ENCODE results near the gene PPP1R26. TPM values are rescaled to one million over a fixed set of nuclear protein-coding genes. Genes with fewer than 3 reads are reported as not detected.

The PPP1R26 gene
- total and polyA plus RNA-seq, 2 of the 13 experiments (the other 11 are each of a cell fraction or from before 2014, with no cell fraction given), result 8.6 to 11.6 TPM

DNA sequence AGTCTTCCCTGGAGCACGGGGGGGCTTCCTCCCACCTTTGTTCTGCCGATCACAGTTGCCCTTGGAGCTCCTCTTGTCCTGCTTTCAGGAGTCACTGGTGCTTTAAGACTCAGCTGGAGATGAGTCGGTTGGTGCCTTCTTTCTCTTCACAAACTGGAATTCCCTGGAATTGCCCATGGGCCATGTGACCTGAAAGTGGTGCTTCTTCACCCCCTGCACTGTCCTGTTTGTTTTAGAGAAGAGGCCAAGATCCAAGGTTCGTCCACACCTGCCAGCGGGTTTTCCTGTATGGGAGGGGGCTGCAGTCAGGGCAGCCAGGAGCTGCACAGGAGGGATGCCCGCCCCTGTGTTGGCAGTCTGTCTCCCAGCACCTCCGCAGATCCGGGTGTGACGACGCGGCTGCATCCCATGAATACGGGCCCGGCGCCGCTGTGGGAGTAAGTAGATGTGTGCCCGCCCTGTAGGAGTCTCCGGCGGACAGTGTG, 11.4 kb downstream of the PPP1R26 start (continued):
- TF ChIP-seq ZNF318 (CRISPR knock-in tag; IDR thresholded peaks at IDR 0.05) (peak; percentile 91), ZNF563 (CRISPR knock-in tag; IDR thresholded peaks at IDR 0.05) (no peak), ZNF572 (CRISPR knock-in tag; IDR thresholded peaks at IDR 0.05) (no peak), ZBTB37 (CRISPR knock-in tag; IDR thresholded peaks at IDR 0.05) (no peak), ZNF839 (CRISPR knock-in tag; IDR thresholded peaks at IDR 0.05; ENCODE audit: borderline replicate concordance) (no peak), ZNF350 (CRISPR knock-in tag; IDR thresholded peaks at IDR 0.05; ENCODE audit: borderline replicate concordance, low read depth) (no peak), FLYWCH1 (CRISPR knock-in tag; IDR thresholded peaks at IDR 0.05) (no peak), KLF6 (CRISPR knock-in tag; IDR thresholded peaks at IDR 0.05) (no peak), ZNF333 (CRISPR knock-in tag; IDR thresholded peaks at IDR 0.05; ENCODE audit: borderline replicate concordance) (no peak), ZBTB38 (CRISPR knock-in tag; IDR thresholded peaks at IDR 0.05) (no peak; the same call in 1 of the 2 replicates), NFKB2 (CRISPR knock-in tag; IDR thresholded peaks at IDR 0.05; ENCODE audit: borderline replicate concordance) (no peak; the same call in 1 of the 2 replicates), THAP9 (CRISPR knock-in tag; IDR thresholded peaks at IDR 0.05; ENCODE audit: borderline replicate concordance) (peak; percentile 24; the same call in 1 of the 2 replicates), KAT7 (CRISPR knock-in tag; IDR thresholded peaks at IDR 0.05; ENCODE audit: borderline replicate concordance) (no peak), ZNF256 (CRISPR knock-in tag; conservative IDR thresholded peaks at IDR 0.05) (no peak), CC2D1A (CRISPR knock-in tag; IDR thresholded peaks at IDR 0.05) (no peak)
- TF ChIP-seq, protein P1, sequence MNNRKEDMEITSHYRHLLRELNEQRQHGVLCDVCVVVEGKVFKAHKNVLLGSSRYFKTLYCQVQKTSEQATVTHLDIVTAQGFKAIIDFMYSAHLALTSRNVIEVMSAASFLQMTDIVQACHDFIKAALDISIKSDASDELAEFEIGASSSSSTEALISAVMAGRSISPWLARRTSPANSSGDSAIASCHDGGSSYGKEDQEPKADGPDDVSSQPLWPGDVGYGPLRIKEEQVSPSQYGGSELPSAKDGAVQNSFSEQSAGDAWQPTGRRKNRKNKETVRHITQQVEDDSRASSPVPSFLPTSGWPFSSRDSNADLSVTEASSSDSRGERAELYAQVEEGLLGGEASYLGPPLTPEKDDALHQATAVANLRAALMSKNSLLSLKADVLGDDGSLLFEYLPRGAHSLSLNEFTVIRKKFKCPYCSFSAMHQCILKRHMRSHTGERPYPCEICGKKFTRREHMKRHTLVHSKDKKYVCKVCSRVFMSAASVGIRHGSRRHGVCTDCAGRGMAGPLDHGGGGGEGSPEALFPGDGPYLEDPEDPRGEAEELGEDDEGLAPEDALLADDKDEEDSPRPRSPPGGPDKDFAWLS (CRISPR knock-in tag; IDR thresholded peaks at IDR 0.05; ENCODE audit: borderline replicate concordance), result no peak

All from HepG2 (cell line).